GM18505 (cell line): ENCODE data around the gene GIGYF2.
"Not testable (repeated sequence)": the region's sequence is repeated elsewhere in the genome, so short reads cannot be mapped to it uniquely, and the experiment has no call there.

Source experiments
- ATAC-seq: cut with Tn5 transposase; IDR thresholded peaks from one replicate; pipeline ENCODE4 v1.9.1; 2021; ENCODE audit not compliant: unreplicated experiment
- POLR2A ChIP-seq: IDR thresholded peaks from 4 replicates; pipeline ENCODE4 v1.6.1; 2011; ENCODE audit warnings: borderline replicate concordance; ENCODE audit not compliant: insufficient read depth, insufficient read length; ENCODE audit errors: extremely low read depth

GIGYF2 gene

DNA sequence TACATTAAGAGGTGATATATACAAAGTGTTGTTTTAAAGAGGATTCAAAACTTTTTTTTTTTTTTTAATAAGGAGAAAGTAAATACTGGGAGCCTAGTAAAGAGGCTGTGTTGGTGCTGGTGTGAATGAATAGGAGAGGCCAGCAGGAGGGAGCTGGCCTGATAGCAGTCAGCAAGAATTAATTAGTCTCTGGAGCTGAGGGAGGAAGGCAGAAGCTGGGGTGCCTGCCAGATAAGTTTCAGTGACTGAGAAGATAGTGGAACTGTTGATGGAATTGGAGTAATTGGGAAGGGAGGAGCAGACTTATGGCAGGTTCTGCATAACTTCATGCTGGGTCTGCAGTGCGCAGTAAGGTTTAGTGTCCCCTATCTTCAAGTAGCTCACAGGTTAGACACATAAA, 136.7 kb downstream of the GIGYF2 start:
- ATAC-seq, result no peak
- no peak for TF ChIP-seq POLR2A

DNA sequence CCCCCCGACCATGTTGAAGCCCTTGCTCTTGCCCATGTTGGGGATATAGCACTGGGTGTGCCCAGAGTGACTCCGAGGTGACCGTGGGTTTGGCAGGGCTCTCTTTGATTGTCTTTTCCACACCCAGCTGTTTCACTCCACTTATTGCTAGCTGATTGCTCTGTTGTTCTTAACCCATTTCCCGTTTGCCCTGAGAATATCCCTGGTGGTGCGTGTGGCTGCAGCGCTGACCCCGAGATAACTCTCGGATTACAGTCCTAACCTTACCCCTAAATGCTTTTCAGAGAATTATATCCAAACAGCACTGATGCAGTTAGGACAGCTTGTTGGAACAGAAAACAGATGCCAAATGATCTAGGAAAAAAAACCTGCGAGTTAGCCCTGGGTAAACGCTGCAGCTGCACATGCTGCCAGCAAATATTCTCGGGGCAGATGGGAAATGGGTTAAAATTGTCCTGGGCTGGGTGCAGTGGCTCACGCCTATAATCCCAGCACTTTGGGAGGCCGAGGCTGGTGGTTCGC, 138.6 kb downstream of the GIGYF2 start:
- no peak for ATAC-seq
- TF ChIP-seq POLR2A, result no peak

DNA sequence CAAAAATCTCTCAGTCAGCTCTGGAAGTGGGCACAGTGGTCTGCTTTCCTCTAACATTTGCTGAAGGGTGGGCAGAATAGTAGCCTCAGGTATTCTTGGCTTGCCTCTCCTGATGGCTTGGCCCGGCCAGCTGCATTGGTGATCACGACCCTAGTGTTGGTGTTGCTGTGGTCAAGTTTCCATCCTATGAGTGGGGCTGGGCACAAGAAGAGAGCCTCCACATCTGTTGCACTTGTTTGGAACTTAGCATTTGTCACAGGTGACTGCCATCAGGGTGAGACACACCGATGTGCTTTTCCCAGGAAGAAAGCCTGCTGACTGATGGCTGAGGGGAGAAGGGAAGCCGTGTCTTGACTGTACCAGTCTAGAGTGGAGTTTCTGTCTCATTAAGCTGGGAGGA, 139.8 kb downstream of the GIGYF2 start:
- no peak for ATAC-seq
- TF ChIP-seq POLR2A, result no peak

DNA sequence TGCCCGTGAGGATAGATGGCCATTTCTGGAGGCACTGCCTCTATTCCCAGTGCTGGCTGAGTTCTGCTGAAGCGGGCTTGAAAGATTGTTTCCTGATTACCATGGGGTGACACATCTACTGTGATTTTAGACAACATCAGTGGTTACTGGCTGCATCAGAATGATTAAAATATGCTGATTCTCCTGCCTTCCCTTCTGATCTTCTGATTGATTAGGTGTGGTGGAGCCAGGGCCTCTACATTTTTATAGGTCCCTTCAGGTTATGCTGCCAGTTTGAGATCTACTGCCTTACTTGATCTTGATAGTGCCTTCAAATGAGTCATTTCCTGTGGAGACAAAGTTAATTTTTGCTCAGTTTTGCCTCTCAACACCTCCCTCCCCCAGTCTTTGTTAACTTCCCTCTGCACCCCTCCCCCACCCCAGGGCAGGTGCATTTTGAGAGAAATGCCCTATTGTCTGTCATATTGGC, 141.3 kb downstream of the GIGYF2 start:
- TF ChIP-seq POLR2A, result no peak
- no peak for ATAC-seq

DNA sequence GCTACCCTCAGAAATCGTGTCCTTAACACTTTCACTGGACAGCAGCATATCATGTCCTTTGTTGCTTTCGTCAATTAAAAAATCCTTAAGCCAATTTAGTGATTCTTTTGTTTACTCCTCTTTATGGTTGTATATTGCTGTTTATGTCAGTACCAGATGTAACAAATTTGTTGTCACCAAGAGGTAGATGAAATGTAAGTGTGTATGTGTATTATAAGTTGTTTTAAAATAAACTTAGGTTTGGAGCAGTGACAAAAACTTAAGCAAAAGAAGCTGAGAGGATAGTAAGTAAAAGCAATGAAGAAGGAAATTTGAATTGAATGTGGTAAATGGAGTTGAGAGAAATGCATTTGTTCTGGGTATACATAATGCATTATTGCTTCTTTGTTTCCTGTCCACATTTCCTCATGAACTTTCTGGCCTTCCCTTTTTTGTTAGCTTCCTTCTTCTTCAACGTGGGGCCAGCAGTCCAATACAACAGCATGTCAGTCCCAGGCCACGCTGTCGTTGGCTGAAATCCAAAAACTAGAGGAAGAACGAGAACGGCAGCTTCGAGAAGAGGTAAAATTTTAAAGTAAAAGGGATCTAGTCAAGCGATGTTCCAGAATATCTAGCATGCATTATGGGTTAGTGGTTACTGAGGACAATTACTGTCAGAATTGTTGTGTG, 142.4 kb downstream of the GIGYF2 start:
- no peak for ATAC-seq
- TF ChIP-seq POLR2A, result no peak

DNA sequence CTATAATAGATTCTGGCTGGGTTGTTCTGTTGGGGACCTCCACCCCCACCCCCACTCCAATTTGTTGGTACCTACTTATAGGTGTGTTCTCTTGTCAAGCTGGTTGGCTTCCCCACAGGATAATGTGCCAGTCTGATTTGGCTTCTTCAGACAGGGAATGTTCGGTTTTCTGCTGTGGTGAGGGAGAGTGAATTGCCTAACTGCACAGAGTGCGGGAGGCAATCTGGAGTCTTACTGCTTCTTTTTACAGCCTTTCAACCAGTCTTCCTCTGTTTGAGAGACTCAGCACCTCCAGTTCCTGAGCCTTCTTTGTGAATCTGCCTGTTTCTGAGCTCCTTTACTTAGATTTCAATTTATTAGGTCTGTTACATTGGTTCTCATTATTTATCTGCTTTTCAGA, 145.6 kb downstream of the GIGYF2 start:
- ATAC-seq, result no peak

DNA sequence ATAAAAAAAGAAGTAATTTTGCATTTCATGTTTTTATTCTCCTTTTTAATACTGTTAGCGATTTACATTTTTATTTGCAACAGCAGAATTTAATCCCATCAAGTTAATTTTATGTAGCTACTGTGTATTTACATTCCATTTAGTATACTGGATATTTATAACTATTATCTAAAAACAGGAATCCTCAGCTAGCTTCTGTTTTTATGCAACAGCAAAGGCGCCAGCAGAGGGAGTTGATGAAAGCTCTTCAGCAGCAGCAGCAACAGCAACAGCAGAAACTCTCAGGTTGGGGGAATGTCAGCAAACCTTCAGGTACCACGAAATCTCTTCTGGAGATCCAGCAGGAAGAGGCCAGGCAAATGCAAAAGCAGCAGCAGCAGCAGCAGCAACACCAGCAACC, 146.7 kb downstream of the GIGYF2 start:
- no peak for ATAC-seq
- TF ChIP-seq POLR2A, result no peak

More for the DNA sequence above, 145.6 kb downstream of the GIGYF2 start:
- TF ChIP-seq POLR2A, result no peak

- no peak for TF ChIP-seq POLR2A
- ATAC-seq, result no peak
These were observed 148.9 kb downstream of the GIGYF2 start for GRCh38 chr2:232846055-232846454.

DNA sequence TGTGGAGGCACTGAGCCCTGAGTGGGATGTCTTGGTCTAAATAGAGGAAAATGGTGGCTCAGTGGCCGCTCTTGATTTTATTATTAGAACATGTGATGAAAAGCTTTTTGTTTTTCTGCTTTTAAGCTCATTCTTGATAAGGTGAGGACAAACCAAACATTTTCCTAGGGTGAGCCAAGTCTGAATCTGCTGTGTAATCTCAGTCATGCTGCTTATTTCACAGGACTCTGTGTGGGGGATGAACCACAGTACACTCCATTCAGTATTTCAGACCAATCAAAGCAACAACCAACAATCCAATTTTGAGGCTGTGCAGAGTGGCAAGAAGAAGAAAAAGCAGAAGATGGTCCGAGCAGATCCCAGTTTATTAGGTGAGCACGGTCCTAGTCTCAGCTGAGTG, 152.9 kb downstream of the GIGYF2 start:
- no peak for TF ChIP-seq POLR2A
- no peak for ATAC-seq

DNA sequence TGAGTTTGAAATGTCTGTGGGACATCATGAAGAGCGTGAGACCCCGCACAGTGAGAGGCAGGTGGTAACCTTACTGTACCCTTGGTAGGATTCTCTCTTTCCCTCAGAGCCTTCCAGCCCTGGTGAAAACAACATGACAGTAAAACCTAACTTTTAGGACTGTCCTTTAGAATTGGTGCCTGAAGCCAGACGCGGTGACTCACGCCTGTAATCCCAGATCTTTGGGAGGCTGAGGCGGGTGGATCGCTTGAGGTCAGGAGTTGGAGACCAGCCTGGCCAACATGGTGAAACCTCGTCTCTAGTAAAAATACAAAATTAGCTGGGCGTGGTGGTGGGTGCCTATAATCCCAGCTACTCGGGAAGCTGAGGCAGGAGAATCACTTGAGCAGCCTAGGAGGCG, 154.9 kb downstream of the GIGYF2 start:
- not testable (repeated sequence) for ATAC-seq

DNA sequence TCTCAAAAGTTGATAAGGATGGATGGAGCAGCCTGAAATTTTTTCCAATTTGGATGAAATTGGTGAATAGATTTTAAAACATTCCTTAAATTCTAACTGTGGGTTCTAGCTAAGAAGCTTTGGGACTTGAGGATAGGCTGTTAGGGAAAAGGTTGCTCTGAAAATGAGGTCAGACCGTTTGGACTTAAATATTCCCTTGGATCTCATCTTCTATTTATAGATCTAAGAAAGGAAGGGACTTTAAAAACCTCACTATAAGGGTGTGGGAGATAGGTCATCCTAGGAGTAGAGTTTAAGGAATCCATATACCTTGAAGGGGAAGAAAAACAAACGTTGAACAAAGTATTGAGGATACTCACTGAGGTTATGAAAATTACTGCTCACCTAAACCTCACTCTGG, 155.5 kb downstream of the GIGYF2 start:
- no peak for ATAC-seq
- no peak for TF ChIP-seq POLR2A

DNA sequence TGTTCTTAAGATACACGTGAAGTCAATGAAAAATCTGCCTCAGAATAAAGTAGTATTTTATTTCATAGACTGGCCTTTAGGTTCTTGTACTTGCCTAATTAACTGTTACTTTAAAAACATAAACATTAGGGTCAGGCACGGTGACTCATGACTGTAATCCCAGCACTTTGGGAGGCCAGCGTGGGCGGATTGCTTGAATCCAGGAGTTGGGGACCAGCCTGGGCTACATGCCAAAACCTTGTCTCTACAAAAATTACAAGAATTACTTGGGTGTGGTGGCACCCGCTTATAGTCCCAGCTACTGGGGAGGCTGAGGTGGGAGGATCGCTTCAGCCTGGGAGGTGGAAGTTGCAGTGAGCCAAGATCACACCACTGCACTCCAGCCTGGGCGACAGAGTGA, 157.0 kb downstream of the GIGYF2 start:
- no peak for TF ChIP-seq POLR2A
- ATAC-seq, result no peak

DNA sequence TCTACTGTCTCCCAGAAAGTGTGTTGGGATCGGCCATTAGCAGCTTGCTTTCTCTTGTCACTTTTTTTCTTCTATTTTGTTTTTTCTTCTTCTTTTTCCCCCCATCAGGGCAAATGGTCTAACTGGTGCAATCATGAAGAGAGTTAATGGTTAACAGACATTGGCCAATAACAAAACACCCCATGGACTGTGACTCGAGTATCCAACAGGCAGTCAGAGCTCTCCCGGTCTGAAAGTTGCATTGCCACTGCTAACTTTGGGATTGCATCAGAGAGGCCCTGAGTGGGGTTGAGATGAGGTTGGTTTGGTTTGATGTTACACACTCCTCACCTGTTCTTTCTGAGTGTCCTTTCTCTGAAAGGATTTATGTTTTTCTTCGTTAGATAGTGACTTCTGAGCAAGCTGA, 160.0 kb downstream of the GIGYF2 start:
- TF ChIP-seq POLR2A, result no peak
- ATAC-seq, result no peak

GRCh38 chr2:232859385-232859916, 162.3 kb downstream of the GIGYF2 start:
- no peak for TF ChIP-seq POLR2A

More at GRCh38 chr2:232859385-232859916, 162.3 kb downstream of the GIGYF2 start:
- no peak for ATAC-seq
